ENCODE results near the gene DGCR2.

DNA sequence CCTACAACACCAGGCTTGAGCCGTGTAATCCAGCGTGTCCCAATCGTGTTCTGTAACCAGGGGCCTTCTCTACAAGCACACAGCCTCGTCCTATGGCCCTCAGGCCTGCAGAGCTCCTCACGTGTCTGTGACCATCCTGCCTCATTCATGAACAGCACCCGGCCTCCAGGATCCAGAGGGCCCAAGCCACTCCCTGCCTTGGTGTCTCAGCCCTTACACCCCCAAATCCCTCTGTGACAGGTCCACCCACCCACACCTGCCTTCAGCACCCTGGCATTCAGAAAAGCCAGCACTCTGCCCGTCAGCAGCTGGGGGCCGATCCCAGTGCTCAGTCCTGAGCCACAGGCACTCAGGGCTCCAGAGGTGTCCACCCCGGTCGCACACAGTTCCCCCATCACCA is 14.7 kb upstream of the DGCR2 start:
- TF ChIP-seq POLR2A (IDR thresholded peaks at IDR 0.05): no peak
- TF ChIP-seq, protein P1, sequence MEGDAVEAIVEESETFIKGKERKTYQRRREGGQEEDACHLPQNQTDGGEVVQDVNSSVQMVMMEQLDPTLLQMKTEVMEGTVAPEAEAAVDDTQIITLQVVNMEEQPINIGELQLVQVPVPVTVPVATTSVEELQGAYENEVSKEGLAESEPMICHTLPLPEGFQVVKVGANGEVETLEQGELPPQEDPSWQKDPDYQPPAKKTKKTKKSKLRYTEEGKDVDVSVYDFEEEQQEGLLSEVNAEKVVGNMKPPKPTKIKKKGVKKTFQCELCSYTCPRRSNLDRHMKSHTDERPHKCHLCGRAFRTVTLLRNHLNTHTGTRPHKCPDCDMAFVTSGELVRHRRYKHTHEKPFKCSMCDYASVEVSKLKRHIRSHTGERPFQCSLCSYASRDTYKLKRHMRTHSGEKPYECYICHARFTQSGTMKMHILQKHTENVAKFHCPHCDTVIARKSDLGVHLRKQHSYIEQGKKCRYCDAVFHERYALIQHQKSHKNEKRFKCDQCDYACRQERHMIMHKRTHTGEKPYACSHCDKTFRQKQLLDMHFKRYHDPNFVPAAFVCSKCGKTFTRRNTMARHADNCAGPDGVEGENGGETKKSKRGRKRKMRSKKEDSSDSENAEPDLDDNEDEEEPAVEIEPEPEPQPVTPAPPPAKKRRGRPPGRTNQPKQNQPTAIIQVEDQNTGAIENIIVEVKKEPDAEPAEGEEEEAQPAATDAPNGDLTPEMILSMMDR (IDR thresholded peaks at IDR 0.05): no peak
- TF ChIP-seq POLR2AphosphoS5 (IDR thresholded peaks at IDR 0.05): no peak
